Stomach (tissue), 4 donors: ENCODE data around the gene PCDH17.

ENCODE experiments used
- POLR2A ChIP-seq, 4 donors: fragments of 450-650 bp; IDR thresholded peaks; one replicate each; pipeline ENCODE4 v1.6.1; 2016; ENCODE audit warnings: antibody characterized with exemption in 4 of 4, control low read depth in 2 of 4, mild to moderate bottlenecking in 1 of 4, moderate library complexity in 1 of 4
- TF ChIP-seq, protein P1 (sequence below), 7 experiments: fragments of 450-650 bp in 4 of 7; fragments of 200-600 bp in 3 of 7; sonication (generic) in 3 of 7; IDR thresholded peaks; one replicate each; pipeline ENCODE4 v1.5.1; 2016 to 2019; ENCODE audit warnings: antibody characterized with exemption in 7 of 7, control low read depth in 2 of 7, mild to moderate bottlenecking in 1 of 7

DNA sequence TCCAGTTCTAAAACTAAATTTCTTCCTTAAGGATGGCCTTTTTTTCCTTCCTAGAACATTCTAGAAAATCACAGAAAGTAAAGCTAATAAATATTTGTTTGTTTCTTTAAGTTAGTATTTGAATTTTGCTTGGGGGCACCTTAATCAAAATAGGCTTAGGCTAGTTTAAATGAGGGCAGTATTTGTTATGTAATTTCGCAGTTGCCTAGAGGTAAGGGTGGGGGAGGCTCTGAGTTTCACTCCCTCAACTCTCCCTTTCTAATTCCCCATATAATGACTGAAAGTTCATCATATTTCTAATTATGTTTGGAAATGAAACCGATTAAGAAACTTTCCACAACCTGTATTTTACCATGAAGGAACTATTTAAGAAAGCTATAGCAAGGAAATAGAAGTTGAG, 40.6 kb downstream of the PCDH17 start:
- TF ChIP-seq, protein P1, sequence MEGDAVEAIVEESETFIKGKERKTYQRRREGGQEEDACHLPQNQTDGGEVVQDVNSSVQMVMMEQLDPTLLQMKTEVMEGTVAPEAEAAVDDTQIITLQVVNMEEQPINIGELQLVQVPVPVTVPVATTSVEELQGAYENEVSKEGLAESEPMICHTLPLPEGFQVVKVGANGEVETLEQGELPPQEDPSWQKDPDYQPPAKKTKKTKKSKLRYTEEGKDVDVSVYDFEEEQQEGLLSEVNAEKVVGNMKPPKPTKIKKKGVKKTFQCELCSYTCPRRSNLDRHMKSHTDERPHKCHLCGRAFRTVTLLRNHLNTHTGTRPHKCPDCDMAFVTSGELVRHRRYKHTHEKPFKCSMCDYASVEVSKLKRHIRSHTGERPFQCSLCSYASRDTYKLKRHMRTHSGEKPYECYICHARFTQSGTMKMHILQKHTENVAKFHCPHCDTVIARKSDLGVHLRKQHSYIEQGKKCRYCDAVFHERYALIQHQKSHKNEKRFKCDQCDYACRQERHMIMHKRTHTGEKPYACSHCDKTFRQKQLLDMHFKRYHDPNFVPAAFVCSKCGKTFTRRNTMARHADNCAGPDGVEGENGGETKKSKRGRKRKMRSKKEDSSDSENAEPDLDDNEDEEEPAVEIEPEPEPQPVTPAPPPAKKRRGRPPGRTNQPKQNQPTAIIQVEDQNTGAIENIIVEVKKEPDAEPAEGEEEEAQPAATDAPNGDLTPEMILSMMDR (IDR thresholded peaks at IDR 0.05): no peak
- no peak for TF ChIP-seq POLR2A (IDR thresholded peaks at IDR 0.05)
